Measurements from ENCODE around the gene LCA5L.
A peak's percentile ranks its signal among the peaks of the same experiment; 100 is the strongest.
"Not testable (repeated sequence)": the region's sequence is repeated elsewhere in the genome, so short reads cannot be mapped to it uniquely, and the experiment has no call there.

The LCA5L gene

DNA sequence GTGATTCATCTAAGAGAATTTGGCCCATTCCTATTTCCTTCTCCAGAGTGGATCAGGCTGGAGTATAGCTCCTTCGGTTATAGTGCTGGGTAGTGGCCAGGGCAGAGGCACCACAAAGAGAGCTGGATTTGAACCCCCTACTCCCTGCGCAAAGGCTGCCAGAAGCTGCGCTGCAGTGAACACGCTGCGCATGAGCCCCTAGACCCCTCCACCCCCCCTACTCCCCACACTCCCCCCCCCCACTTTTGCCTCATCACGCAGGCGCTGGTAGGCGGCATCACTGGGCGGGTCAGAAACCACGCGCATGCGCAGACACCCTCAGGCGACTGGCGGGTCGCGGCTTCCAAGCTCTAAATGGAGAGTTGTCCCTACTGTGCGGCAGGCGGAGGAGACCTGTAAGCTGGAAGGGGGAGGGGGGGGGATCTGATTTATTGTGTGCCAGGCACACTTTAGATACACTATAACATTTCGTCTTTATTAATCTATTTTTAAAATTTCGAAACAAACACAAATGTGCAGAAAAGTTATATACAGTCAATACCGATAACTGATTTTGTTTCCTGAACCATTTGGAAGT lies 58.0 kb downstream of the LCA5L start:
- FAIRE-seq (no peak), DNase-seq (ENCODE audit: insufficient read length, low spot score) (peak; percentile 94)

DNA sequence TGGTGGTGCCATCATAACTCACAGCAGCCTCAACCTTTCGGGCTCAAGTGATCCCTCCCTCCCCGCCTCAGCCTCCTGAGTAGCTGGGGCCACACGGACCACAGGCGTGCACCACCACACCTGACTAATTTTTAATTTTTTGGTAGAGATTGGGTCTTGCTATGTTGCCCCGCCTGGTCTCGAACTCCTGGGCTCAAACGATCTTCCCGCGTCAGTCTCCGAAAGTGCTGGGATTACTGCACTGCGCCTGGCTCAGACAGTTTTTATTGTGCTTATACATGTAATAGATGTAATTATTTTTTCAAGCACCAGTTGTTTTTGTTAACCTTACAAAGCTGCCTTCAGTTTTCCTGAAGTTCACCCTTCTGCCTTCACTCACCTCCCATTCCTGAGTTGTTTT lies 58.7 kb downstream of the LCA5L start:
- TF ChIP-seq, protein P1, sequence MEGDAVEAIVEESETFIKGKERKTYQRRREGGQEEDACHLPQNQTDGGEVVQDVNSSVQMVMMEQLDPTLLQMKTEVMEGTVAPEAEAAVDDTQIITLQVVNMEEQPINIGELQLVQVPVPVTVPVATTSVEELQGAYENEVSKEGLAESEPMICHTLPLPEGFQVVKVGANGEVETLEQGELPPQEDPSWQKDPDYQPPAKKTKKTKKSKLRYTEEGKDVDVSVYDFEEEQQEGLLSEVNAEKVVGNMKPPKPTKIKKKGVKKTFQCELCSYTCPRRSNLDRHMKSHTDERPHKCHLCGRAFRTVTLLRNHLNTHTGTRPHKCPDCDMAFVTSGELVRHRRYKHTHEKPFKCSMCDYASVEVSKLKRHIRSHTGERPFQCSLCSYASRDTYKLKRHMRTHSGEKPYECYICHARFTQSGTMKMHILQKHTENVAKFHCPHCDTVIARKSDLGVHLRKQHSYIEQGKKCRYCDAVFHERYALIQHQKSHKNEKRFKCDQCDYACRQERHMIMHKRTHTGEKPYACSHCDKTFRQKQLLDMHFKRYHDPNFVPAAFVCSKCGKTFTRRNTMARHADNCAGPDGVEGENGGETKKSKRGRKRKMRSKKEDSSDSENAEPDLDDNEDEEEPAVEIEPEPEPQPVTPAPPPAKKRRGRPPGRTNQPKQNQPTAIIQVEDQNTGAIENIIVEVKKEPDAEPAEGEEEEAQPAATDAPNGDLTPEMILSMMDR (IDR thresholded peaks at IDR 0.05; ENCODE audit: insufficient read depth, missing control alignments) = no peak
- DNase-seq (ENCODE audit: insufficient read length, low spot score) = no peak
- no peak for FAIRE-seq

More for the DNA sequence above, 58.0 kb downstream of the LCA5L start:
- TF ChIP-seq, protein P1 (IDR thresholded peaks at IDR 0.05; ENCODE audit: insufficient read depth, missing control alignments) = no peak

DNA sequence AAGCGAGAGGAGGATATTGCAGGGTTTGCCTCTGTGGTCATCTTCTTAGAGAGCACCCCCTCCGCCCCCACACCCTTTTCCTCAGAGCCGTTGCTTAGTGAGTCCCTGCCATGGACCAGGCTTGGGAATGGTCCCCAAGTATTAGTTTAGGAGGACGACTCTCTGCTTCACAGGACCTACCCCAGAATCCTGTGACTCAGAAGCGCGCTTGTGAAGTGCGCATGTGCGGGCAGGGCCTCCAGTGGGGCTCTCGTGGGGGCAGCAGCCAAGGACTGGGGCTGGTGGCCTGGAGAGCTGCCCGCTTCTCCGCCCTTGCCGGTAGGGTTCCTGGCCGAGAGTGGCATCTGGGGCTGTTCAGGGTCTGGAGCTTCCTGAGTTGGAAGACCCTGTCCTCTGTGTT lies 59.4 kb downstream of the LCA5L start:
- TF ChIP-seq, protein P1 (IDR thresholded peaks at IDR 0.05; ENCODE audit: insufficient read depth, missing control alignments) = no peak
- FAIRE-seq = no peak

DNA sequence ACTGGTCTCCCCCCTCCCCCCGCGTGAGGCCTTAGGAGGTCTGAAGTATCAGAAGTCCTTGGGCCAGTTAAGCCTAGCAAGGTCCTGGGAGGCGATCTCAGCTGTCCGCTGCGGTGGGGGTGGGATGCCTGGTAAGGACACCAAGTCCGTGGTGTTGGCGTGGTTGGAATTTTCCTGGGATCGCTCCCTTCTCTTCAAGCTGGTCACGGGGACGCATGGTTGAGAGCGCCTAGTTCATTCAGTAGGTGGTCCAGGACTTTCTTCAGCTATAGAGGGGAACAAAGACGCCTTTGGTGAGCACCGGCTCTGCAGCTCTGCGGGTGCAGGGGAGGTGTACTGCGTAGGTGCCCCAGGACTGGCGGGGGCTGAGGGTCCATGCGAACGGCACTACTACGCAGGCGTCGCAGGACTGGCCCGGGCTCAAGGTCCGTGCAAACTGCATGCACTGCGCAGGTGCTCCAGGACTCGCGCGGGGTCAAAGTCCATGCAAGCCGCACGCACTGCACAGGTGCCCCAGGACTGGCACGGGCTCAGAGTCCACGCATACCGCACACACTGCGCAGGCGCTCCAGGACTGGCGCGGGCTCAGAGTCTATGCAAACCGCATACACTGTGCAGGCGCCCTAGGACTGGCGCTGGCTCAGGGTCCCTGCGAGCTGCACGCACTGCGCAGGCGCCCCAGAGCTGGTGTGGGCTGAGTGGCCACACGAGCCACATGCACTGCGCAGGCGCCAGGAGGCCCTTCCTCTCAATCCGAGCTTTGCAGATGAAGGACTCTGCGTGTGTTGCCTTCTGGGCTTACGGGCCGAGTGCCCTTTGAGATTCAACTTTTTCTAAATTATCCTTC lies 60.1 kb downstream of the LCA5L start:
- FAIRE-seq (no peak), DNase-seq (ENCODE audit: insufficient read length, low spot score) (peak; percentile 58)
- TF ChIP-seq, protein P1 (IDR thresholded peaks at IDR 0.05; ENCODE audit: insufficient read depth, missing control alignments) = no peak

More for the DNA sequence above, 59.4 kb downstream of the LCA5L start:
- no peak for DNase-seq (ENCODE audit: insufficient read length, low spot score)

DNA sequence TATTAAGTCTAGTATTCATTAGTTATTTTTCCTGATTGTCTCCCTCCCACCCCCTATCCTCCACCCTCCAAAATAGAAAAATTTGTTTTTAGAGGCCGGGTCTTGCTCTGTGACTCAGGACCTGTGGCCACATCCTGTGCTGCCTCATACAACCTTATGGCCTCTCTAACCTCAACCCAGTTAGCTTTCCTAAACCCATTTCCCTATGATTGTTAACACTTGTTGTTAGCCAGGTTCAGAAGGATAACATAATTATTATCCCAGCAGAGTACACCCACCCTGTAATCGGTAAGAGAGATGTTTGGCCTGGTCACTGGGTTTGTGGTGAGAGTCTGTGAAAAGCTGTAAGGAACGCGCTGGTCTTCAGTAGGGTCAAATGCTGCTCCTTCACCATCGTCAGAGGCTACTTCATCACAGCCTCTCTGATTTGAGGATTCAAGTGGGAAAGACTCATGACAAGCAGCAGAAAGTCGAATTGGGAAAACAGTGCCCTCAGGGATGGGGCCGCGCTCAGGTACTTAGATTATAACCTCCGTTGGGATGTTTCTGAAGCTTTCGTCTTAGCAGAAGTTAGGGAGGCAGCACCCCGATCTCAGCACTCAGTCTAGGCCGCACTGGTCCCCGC lies 60.8 kb downstream of the LCA5L start:
- TF ChIP-seq, protein P1 (IDR thresholded peaks at IDR 0.05; ENCODE audit: insufficient read depth, missing control alignments) = no peak
- FAIRE-seq (no peak), DNase-seq (ENCODE audit: insufficient read length, low spot score) (no peak)

DNA sequence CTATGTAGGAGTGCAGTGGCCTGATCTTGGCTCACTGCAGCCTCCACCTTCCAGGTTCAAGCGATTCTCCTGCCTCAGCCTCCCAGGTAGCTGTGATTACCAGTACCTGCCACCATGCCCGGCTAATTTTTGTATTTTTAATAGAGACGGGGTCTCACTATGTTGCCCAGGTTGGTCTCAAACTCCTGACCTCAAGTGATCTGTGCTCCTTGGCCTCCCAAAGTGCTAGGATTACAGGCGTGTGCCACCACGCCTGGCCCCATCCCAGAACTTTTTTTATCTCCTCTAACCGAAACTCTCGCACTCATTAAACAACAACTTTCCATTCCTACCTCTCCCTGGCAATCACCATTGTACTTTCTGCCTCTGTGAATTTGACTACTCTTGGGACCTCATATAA lies 63.5 kb downstream of the LCA5L start:
- not testable (repeated sequence) for FAIRE-seq; DNase-seq (ENCODE audit: insufficient read length, low spot score)

DNA sequence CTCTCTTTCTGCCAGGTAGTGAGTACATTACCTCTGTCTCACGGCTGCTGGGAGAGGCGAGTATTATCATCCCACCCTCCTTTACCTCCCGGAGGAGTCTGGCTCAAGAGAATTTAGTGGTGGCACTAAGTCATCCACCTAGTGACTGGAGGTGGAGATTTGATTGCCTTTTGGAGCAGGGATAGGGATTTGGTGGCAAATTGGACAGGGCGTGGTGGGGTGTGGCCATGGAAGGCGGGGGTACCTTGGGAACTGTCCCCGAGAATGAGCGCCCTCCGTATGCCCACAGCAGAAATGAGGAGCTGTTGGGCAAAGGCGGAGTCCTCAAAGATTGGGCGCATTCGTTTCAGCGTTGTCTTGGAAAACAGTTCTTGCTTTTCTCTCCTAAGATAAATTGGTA lies 64.6 kb downstream of the LCA5L start:
- TF ChIP-seq, protein P1 (IDR thresholded peaks at IDR 0.05; ENCODE audit: insufficient read depth, missing control alignments) = no peak
- no peak for DNase-seq (ENCODE audit: insufficient read length, low spot score)
- FAIRE-seq = no peak

All from D721Med (cell line).